K562 (cell line): Measurements from ENCODE around the gene DEDD2. TPM values are rescaled to one million over a fixed set of nuclear protein-coding genes. Genes with fewer than 3 reads are reported as not detected.

Experiments
- ATAC-seq: fragments of 200-7000 bp; cut with Tn5 transposase; 3 replicates; pipeline ENCODE4 v1.9.1; 2020; ENCODE audit warnings: moderate library complexity
- BruUV-seq: library from RNA; stranded (reverse); fragments of 400-500 nt; replicated peaks from 2 replicates; lab custom pipeline; 2021; lab: Mats Ljungman, UMichigan
- CTCF ChIA-PET: fragments of 300-600 bp; formaldehyde crosslinking; extraction: SDS; loops from one replicate; lab custom pipeline; 2021; ENCODE audit warnings: low intra/inter-chr PET ratio; lab: Yijun Ruan, JAX
- POLR2A ChIA-PET: fragments of 300-600, 350-650 bp; sonication (Branson Sonifier 250); formaldehyde crosslinking; extraction: SDS; loops from one replicate; lab custom pipeline; 2021; ENCODE audit warnings: antibody characterized with exemption, inconsistent platforms; lab: Yijun Ruan, JAX
- DNase-seq, 4 experiments: peaks; one replicate each; pipeline versions ENCODE4 v3.0.0 to v3.0.0-alpha.2; 2011 to 2018; ENCODE audit warnings: low spot score in 3 of 4, mixed read lengths in 3 of 4; ENCODE audit errors: extremely low read depth in 1 of 4
- FAIRE-seq: peaks from 2 replicates; lab custom pipeline; 2011; peaks lifted over from hg19 to GRCh38; lab: Jason Lieb, UNC
- H2AFZ ChIP-seq: 2 replicates; pipeline ENCODE4 v1.6.0; 2011; ENCODE audit warnings: low read depth, low read length, control low read depth, inconsistent platforms
- H3K27ac ChIP-seq: fragments of 200-600 bp; 3 replicates; pipeline ENCODE4 v1.8.0; 2011; ENCODE audit warnings: low read depth, mild to moderate bottlenecking, control low read depth, inconsistent platforms, low read length, moderate library complexity, mixed read lengths; ENCODE audit errors: extremely low read depth
- H3K27me3 ChIP-seq, 2 experiments: fragments of 300-600 bp in 1 of 2; 2 replicates in 1 of 2; 3 replicates in 1 of 2; pipeline versions ENCODE4 v1.6.0 to v1.8.0; 2011; ENCODE audit warnings: inconsistent platforms in 2 of 2, low read length in 2 of 2, mild to moderate bottlenecking in 1 of 2, mixed read lengths in 1 of 2, moderate library complexity in 1 of 2; ENCODE audit not compliant: control insufficient read depth in 2 of 2, insufficient read depth in 2 of 2
- H3K36me3 ChIP-seq: fragments of 300-600 bp; 3 replicates; pipeline ENCODE4 v1.8.0; 2011; ENCODE audit warnings: mild to moderate bottlenecking, low read length, inconsistent platforms; ENCODE audit not compliant: control insufficient read depth, insufficient read depth
- H3K4me1 ChIP-seq, 2 experiments: fragments of 200-600 bp in 1 of 2; replicated peaks in 1 of 2; 2 replicates in 1 of 2; 3 replicates in 1 of 2; pipeline versions ENCODE4 v1.5.1 to v1.8.0; 2011; ENCODE audit warnings: inconsistent platforms in 2 of 2, low read length in 2 of 2, mild to moderate bottlenecking in 1 of 2, mixed read lengths in 1 of 2, moderate library complexity in 1 of 2; ENCODE audit not compliant: control insufficient read depth in 2 of 2, insufficient read depth in 2 of 2
- H3K4me2 ChIP-seq: 2 replicates; pipeline ENCODE4 v1.6.1; 2011; ENCODE audit warnings: low read length, control low read depth, inconsistent platforms, mixed read lengths; ENCODE audit not compliant: insufficient read depth
- H3K4me3 ChIP-seq: fragments of 200-600 bp; sonication (generic), shearing (Covaris generic); 2 replicates; pipeline ENCODE4 v1.5.1; 2016; ENCODE audit warnings: control low read depth, inconsistent platforms
- H3K79me2 ChIP-seq: fragments of 200-600 bp; 3 replicates; pipeline ENCODE4 v1.8.0; 2011; ENCODE audit warnings: low read length, inconsistent platforms; ENCODE audit not compliant: control insufficient read depth, insufficient read depth
- H3K9ac ChIP-seq, 2 experiments: 2 replicates each; pipeline versions ENCODE4 v1.6.0 to v1.6.1; 2011; ENCODE audit warnings: low read depth in 2 of 2, low read length in 2 of 2, control low read depth in 1 of 2, inconsistent platforms in 1 of 2, mild to moderate bottlenecking in 1 of 2, mixed read lengths in 1 of 2; ENCODE audit not compliant: insufficient read depth in 1 of 2
- H3K9me1 ChIP-seq: one replicate; pipeline ENCODE4 v1.6.0; 2011; ENCODE audit warnings: inconsistent platforms, mild to moderate bottlenecking, low read length, moderate library complexity; ENCODE audit not compliant: control insufficient read depth, insufficient read depth
- H3K9me3 ChIP-seq: replicated peaks from 2 replicates; pipeline ENCODE4 v1.5.1; 2011; ENCODE audit warnings: low read depth, low read length, inconsistent platforms; ENCODE audit not compliant: control insufficient read depth, insufficient read depth
- H4K20me1 ChIP-seq: replicated peaks from 2 replicates; pipeline ENCODE4 v1.6.1; 2011; ENCODE audit warnings: low read length, inconsistent platforms, mixed read lengths; ENCODE audit not compliant: control insufficient read depth, insufficient read depth
- ASH1L ChIP-seq: fragments of 450-650 bp; IDR thresholded peaks from 2 replicates; pipeline ENCODE4 v1.6.1; 2018; ENCODE audit warnings: borderline replicate concordance, mild to moderate bottlenecking, low read depth; ENCODE audit not compliant: partially characterized antibody
- BRD4 ChIP-seq: fragments of 200-600 bp; sonication (generic); IDR thresholded peaks from 2 replicates; pipeline ENCODE4 v1.6.1; 2017; ENCODE audit warnings: inconsistent platforms
- ELK1 ChIP-seq: sonication (generic); formaldehyde crosslinking; IDR thresholded peaks from 2 replicates; pipeline ENCODE4 v1.8.1; 2022; ENCODE audit warnings: missing genetic modification reagents
- GTF3C2 ChIP-seq: IDR thresholded peaks from 3 replicates; pipeline ENCODE4 v1.6.1; 2011; ENCODE audit warnings: borderline replicate concordance, mild to moderate bottlenecking, moderate library complexity; ENCODE audit not compliant: insufficient read length; ENCODE audit errors: extremely low read depth
- STAT6 ChIP-seq: sonication (generic); formaldehyde crosslinking; IDR thresholded peaks from 2 replicates; pipeline ENCODE4 v1.8.1; 2023; ENCODE audit warnings: mild to moderate bottlenecking, missing genetic modification reagents
- ZNF583 ChIP-seq: fragments of 250-450 bp; sonication (Bioruptor Pico); IDR thresholded peaks from 2 replicates; pipeline ENCODE4 v1.4.0; 2020
- WGBS: fragments of 100-300 bp; shearing (Covaris generic); methylation state at CpG from one replicate; pipeline ENCODE4 v1.1.6; 2016; ENCODE audit warnings: low coverage, mixed read lengths; ENCODE audit not compliant: insufficient coverage; ENCODE audit errors: missing lambda C conversion rate; 5-methylcytosine and 5-hydroxymethylcytosine counted together
- in situ Hi-C: fragments of 300-500 bp; cut with MboI; formaldehyde crosslinking; loops from 4 replicates; pipeline ENCODE4 v1.15.0; 2018; ENCODE audit warnings: inconsistent platforms, mixed read lengths
- intact Hi-C: fragments of 100-400 bp; cut with micrococcal nuclease; formaldehyde crosslinking; loops from 2 replicates; pipeline ENCODE4 v1.14.2; 2022
- polyA plus RNA-seq, 8 experiments: library from polyadenylated mRNA; depleted of rRNA in 4 of 8; stranded (reverse) in 5 of 8; unstranded in 3 of 8; fragments of >200 nt; fragmentation: Nextera tagmentation in 2 of 8; fragmentation: Illumina TruSeq in 1 of 8; extraction: Ambion mirVana in 2 of 8; extraction: Trizol in 1 of 8; gene quantifications; 2 replicates each; pipeline versions ENCODE4 v1.2.1 to v1.2.3, GENCODE V29; 2011 to 2014; ENCODE audit warnings: inconsistent platforms in 1 of 8, missing spikeins in 1 of 8
- total RNA-seq, 7 experiments: library from RNA; depleted of rRNA in 6 of 7; stranded (reverse); fragments of >200 nt in 6 of 7; fragmentation: Illumina TruSeq in 2 of 7; extraction: Trizol in 2 of 7; gene quantifications; 2 replicates each; pipeline versions ENCODE4 v1.2.1 to v1.2.3, GENCODE V29; 2011 to 2021; ENCODE audit warnings: low replicate concordance in 1 of 7

Gene DEDD2
- total and polyA plus RNA-seq, 9 of the 15 experiments (the other 6 are each of a cell fraction or from before 2014, with no cell fraction given) = 4.3 to 43.0 (median 29.2) TPM

- no peak for TF ChIP-seq ELK1 (CRISPR knock-in tag)
- TF ChIP-seq ASH1L = no peak
These were observed 2.5 kb downstream of the DEDD2 start (continued) for GRCh38 chr19:42214810-42215485.

GRCh38 chr19:42212886-42213285 is 4.6 kb downstream of the DEDD2 start:
- DNase-seq (no peak), ATAC-seq (no peak)
- Histone ChIP-seq H3K27me3 (no peaks in the 10 kb centered on the region), H4K20me1 (peaks cover 16% of the 10 kb centered on the region), H3K27ac (no peak overlapping the region), H3K9me3 (no peaks in the 10 kb centered on the region), H3K4me1 (peaks cover 28 to 41% of the 10 kb centered on the region in 2 experiments; a peak in 4 of 5 replicates), H3K79me2 (peaks cover 86% of the 10 kb centered on the region), H3K4me2 (no peak overlapping the region), H3K36me3 (peaks cover 82% of the 10 kb centered on the region)
- POLR2A ChIA-PET = interaction anchor here (0.6 kb wide), 1 partner anchor 23 kb away, joined by 3 read pairs; no protein-coding TSS in a partner anchor
- in situ Hi-C loops = no loop called here
- intact Hi-C loops = no loop called here
- no TSS peak for BruUV-seq
- WGBS = 92% methylated on average over 1 of the region's 1 CpG
- CTCF ChIA-PET = no interaction called here
- TF ChIP-seq BRD4 = no peak
- no peak for TF ChIP-seq STAT6 (CRISPR knock-in tag)
- no peak for TF ChIP-seq ZNF583 (CRISPR knock-in tag)
- no peak for TF ChIP-seq GTF3C2
- TF ChIP-seq, all 486 proteins: peak for 0
- Histone ChIP-seq H3K9ac (no peak overlapping the region), H3K4me3 (no peak overlapping the region), H2AFZ (no peak overlapping the region), H3K9me1 (peaks cover 6% of the 10 kb centered on the region)
- peak; percentile 6 for FAIRE-seq
